NCI-H2107 (cell line): ENCODE data around the gene ZNF865.

Experiments
- DNase-seq: peaks from one replicate; lab custom pipeline; 2025; lab: John Stamatoyannopoulos, UW

The ZNF865 gene

DNA sequence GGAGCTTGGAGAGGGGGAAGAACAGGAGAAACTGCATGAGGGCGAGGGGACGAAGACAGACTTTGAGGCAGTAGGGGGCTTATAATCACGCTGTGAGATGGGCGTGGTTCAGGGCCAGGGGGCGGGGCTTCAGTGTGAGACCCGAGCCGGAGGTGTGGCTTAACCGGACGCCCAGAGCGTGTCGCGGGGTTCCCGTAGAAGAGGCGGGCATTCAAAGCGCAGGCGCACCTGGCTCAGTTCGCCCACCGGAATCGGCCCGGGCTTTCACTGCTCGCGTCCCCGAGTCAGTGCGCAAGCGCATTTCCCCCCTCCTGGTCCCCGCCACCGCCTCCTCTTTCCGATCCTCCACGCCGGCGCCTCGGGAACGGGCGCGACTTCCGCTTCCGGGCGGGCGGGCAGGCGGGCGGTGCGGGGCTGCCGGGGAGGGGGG lies 225 bp upstream of the ZNF865 start:
- DNase-seq: peak; percentile 97

DNA sequence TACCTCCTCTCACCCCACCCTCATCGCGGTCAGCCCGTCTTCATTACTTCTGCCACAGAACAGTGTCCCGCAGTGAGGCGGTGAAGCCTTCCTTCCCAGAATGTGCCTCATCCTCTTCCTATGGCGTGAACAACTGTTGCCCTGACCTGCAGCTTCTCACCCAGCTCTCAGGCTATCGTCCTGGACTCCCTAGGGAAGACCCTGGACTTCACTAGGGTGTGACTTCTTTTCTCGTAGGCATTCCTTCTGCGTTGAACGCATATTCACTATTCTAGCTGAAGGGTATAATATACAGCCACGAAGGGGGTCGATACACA lies 982 bp downstream of the ZNF865 start:
- no peak for DNase-seq

DNA sequence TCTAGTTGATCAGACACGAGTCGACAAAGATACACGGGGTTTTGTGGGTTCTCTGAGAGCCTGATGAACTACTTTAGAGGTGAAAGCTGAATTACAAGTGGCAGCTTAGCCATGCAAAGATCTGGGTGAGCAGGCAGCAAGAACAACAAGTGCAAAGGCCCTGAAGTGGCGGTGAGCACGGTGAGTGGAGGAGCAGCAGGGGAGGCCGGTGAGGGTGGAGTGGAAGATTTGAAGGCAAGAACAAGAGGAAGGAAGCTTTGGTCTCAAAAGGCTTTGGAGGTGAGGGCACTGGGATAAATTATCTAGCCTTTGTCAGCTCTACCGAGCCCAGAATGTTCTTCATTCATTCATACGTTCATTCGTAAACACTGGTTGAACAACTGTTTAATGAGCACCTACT lies 1.4 kb downstream of the ZNF865 start:
- no peak for DNase-seq

DNA sequence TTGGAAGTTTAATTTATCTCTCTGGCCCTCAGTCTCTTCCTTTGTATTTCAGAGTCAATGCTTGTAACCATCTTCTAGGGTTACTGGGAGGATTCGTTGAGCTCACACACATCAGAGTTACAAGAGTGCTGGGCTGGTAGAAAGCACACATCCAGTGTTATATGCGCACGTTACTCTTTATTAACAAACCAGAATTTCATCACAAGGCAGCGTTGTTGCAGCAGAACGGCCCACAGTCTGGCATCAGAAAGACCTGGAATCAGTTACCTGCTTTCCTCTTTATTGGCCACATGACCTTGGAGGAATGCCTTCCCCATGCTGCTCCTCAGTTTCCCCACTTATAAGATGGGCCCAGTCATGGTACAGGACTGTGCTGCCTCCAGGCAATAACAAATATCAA lies 3.9 kb downstream of the ZNF865 start:
- DNase-seq: no peak

DNA sequence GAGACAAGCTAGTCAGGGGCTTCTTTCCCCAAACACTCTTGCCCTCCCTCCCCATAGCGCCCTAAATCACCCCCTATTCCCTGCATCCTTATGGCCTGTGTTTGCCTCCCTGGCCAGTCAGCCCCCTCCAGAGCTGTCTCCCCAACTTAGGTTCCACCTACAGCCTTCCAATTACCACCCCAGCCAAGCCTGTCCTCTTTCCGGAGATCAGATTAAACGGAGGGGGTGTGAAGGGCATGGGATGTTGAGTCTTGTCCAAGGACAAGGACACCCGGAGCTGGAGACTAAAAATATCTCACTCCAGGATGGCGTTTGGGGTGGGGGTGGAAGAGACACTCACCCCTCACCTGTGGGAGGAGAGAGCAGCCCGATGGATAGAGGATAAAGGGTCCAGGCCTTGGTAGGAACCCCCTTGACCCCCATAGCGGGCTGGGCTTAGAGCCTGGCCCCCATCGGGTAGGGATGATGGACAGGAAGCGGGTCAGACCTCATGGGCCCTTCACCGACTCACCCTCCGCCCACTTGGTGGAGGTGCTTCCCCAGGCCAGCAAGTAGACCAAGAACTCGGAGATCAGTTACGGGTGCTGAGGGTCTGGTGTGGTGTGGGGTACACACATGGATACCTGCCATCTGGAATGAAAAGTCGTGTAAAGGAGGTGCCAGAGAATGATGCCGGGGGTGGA lies 6.0 kb downstream of the ZNF865 start:
- DNase-seq: no peak

DNA sequence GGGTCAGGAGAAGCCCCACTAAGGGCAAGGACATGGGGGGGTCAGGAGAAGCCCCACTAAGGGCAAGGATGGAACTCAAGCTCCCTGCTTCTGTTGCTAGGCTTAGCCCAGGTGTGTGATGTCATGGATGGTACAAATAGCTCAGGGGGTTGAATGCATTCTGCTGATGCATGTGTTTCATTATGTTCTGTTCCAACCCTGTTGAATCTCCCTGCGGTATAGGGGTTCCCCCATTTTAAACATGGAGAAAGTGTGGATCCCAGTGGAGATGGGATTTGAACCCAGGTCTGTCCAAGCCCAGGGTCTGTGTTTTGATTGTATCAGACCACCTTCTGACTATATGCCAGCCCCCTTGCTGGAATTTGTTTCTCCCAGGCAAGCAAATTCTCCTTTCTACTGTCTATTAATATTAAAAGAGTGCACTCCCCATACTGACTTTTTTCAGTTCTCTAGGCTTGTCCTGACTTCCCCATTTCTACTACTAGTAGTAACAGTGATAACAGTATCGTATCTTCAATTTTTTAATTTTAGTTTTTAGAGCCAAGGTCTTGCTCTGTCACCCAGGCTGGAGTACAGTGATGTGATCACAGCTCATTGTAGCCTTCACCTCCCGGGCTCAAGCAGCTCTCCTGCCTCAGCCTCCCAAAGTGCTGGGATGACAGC lies 6.7 kb downstream of the ZNF865 start:
- DNase-seq: no peak

DNA sequence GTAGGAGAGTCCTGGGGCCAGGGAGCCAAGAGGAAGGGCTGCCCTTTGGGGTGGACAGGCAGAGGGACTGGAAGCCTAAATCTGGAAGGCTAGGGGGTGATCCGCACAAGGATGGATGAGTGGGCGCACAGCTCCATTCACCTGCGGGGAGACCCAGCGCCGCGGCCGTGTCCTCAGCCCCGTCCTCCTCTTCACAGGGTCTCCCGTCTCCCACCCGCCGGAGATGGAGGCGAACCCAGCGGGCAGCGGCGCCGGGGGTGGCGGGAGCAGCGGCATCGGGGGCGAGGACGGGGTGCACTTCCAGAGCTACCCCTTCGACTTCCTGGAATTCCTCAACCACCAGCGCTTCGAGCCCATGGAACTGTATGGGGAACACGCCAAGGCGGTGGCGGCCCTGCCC lies 7.9 kb downstream of the ZNF865 start:
- DNase-seq: no peak

DNA sequence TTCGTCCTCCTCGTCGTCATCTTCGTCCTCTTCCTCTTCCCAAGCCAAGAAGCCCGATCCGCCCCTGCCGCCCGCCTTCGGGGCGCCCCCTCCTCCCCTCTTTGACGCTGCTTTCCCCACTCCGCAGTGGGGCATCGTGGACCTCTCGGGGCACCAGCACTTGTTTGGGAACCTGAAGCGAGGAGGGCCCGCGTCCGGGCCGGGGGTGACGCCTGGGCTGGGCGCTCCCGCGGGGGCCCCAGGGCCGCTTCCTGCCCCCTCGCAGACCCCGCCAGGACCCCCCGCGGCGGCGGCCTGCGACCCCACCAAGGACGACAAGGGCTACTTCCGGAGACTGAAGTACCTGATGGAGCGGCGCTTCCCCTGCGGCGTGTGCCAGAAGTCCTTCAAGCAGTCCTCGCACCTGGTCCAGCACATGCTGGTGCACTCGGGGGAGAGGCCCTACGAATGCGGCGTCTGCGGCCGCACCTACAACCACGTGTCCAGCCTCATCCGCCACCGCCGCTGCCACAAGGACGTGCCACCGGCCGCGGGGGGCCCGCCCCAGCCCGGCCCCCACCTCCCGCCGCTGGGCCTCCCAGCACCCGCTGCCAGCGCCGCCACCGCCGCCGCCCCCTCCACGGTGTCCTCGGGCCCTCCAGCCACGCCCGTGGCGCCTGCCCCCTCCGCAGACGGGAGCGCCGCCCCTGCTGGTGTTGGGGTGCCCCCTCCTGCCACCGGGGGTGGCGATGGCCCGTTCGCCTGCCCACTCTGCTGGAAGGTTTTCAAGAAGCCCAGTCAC lies 8.7 kb downstream of the ZNF865 start:
- no peak for DNase-seq

DNA sequence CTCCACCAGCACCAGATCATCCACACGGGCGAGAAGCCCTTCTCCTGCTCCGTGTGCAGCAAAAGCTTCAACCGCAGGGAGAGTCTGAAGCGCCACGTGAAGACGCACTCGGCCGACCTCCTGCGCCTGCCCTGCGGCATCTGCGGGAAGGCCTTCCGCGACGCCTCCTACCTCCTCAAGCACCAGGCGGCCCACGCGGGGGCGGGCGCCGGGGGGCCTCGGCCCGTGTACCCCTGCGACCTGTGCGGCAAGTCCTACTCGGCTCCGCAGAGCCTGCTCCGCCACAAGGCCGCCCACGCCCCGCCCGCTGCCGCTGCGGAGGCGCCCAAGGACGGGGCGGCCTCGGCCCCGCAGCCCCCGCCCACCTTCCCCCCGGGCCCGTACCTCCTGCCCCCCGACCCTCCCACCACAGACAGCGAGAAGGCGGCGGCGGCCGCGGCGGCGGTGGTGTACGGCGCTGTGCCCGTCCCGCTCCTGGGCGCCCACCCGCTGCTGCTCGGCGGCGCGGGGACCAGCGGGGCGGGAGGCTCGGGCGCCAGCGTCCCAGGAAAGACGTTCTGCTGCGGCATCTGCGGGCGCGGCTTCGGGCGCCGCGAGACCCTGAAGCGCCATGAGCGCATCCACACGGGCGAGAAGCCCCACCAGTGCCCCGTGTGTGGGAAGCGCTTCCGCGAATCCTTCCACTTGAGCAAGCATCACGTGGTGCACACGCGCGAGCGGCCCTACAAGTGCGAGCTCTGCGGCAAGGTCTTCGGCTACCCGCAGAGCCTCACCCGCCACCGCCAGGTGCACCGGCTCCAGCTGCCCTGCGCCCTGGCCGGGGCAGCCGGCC lies 9.5 kb downstream of the ZNF865 start:
- DNase-seq: no peak

DNA sequence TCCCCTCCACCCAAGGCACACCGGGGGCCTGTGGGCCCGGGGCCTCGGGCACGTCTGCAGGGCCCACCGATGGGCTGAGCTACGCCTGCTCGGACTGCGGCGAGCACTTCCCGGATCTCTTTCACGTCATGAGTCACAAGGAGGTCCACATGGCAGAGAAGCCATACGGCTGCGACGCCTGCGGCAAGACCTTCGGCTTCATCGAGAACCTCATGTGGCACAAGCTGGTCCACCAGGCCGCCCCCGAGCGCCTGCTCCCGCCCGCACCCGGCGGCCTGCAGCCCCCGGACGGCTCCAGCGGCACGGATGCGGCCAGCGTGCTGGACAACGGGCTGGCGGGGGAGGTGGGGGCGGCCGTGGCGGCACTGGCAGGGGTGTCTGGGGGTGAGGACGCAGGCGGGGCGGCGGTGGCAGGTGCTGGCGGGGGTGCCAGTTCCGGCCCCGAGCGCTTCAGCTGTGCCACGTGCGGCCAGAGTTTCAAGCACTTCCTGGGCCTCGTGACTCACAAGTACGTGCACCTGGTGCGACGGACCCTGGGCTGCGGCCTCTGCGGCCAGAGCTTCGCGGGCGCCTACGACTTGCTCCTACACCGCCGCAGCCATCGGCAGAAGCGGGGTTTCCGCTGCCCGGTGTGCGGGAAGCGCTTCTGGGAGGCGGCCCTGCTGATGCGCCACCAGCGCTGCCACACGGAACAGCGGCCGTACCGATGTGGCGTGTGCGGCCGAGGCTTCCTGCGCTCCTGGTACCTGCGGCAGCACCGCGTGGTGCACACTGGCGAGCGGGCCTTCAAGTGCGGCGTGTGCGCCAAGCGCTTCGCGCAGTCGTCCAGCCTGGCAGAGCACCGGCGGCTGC lies 10.3 kb downstream of the ZNF865 start:
- DNase-seq: no peak

DNA sequence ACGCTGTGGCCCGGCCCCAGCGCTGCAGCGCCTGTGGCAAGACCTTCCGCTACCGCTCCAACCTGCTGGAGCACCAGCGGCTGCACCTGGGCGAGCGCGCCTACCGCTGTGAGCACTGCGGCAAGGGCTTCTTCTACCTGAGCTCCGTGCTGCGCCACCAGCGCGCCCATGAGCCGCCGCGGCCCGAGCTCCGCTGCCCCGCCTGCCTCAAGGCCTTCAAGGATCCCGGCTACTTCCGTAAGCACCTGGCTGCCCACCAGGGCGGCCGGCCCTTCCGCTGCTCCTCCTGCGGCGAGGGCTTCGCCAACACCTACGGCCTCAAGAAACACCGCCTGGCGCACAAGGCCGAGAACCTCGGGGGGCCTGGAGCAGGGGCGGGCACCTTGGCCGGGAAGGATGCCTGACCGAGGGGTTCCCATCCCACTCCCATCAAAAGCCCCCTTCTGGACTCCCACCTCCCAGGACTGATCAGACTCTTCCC lies 11.0 kb downstream of the ZNF865 start:
- no peak for DNase-seq

DNA sequence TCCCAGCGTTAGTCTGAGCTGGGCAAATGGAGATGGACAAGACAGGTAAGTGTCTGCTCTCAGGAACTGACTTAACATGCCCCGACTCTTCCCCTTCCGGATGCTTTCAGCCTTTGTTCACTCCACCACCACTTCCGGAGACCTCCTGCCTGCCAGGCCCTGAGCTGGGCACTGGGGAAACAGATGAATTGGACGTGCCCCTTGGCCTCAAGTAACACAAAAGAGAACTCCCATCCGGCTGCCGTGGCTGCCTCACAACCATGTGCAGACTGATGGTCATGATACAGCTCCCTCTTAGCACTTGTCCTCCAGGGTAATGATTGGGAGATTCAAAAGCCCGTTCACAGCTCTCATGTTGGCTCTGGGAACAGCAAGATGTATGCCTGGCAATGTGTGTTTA lies 12.0 kb downstream of the ZNF865 start:
- DNase-seq: no peak

DNA sequence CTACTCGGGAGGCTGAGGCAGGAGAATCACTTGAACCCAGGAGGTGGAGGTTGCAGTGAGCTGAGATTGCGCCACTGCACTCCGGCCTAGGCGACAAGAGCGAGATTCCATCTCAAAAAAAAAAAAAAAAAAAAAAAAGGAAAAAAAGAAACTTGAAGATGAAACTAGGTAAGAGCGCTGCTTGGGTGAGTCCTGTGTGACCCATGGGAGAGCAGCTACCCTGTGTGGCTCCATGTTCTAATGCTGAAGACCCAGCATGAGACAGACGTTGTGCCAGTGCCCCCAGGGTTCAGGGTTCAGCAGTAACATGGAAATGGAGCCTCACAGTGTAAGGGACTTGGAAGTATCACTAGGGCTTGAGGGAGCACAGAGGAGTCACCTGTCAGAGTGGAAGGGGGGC lies 13.0 kb downstream of the ZNF865 start:
- DNase-seq: no peak

DNA sequence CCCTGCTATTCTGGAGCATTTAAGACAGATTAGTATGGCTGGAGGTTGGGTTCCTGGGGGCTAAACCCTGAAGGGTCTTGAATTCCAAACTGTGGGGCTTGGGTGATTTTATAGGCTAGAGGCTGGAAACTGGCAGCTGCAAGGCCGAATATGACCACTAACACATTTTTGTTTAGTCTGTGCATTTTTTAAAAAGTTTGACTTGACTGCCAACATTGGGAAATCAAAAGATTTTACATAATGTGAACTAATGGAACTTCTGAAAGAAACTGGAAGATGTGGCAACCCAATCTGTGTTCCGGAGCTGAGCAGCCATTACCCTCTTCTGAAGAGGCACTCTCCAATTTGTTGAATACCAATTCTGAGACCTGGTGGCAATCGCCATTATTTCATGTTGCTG lies 13.8 kb downstream of the ZNF865 start:
- no peak for DNase-seq

DNA sequence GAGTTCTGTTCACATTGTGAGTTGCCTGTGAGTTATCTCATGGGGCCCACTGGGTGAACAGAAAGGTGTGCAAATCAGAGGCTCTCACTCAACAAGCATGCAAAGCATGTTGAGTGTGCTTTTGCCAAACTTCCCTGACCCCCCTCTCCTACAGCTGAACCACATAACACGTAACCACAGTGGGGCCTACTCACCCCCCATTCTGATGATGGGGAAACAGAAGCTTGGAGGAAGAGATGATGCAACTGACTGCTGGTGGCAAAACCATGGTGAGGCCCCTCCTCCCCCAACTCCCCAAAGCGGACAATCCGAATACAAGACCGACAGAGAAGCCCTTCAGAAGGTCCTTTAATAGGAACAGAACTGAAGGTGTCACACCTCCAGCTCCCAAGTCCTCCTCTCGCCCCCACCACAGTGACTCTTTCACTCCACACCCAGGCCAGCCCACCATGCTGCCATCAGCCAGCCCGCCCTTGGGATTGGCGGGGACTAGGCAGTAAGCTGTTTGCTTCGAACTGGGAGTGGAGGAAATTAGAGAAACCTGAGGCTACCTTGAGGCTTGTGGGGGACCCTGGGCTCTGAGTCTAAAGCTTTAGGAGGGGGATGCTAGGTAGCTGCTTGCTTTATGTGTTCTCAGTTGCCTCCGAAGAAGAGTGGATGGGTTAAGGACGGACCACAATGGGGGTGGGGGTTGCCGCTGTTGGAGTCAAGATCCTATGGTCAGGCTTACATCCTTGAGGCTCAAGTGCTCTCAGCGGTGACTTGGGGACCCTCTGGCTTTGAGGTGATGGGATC lies 15.2 kb downstream of the ZNF865 start:
- no peak for DNase-seq

DNA sequence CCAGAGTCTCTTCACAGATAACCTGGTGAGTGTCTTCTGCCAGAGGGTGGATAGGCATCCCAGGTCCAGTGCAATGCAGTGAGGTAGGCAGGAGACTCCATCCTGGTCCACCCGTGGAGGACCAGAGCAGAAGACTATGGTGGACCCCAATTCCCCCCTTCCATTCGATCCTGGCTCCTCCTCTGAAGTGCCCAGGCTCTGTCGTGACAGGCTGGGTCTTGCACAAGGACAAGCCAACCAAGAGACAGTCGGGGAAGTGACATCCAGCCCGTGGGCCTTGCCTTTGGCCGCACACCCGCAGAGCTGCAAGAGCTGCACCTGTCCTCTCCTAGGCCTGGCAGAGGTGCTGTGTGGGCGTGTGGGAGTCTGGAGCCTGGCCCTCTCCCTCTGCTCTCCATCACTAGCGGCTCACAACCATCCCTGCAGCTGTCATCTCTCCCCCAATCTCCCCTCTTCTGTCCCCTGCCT lies 15.8 kb downstream of the ZNF865 start:
- DNase-seq: no peak

DNA sequence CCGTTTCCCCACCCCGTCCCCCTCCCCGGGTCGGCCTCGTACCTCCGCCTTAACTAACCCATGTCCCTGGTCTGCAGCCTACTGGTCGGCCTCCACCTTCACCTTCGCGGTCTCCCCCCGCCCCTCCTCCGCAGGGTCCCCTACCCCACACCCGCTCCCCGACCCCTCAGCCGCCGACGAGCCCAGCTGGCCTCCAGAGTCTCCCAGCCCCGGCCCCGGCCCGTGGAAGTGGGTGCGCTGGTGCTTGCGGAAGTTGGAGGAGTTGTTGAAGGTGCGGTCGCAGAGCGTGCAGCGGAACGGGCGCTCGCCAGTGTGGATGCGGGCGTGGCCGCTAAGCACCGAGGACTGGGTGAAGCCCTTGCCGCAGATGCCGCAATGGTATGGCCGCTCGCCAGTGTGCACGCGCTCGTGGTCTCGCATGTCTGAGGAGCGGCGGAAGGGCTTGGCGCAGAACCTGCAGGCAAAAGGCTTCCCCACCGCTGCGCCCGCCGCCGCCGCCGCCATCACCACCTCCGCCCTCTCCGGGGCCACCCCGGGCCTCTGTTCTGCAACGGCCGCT lies 16.3 kb downstream of the ZNF865 start:
- no peak for DNase-seq

DNA sequence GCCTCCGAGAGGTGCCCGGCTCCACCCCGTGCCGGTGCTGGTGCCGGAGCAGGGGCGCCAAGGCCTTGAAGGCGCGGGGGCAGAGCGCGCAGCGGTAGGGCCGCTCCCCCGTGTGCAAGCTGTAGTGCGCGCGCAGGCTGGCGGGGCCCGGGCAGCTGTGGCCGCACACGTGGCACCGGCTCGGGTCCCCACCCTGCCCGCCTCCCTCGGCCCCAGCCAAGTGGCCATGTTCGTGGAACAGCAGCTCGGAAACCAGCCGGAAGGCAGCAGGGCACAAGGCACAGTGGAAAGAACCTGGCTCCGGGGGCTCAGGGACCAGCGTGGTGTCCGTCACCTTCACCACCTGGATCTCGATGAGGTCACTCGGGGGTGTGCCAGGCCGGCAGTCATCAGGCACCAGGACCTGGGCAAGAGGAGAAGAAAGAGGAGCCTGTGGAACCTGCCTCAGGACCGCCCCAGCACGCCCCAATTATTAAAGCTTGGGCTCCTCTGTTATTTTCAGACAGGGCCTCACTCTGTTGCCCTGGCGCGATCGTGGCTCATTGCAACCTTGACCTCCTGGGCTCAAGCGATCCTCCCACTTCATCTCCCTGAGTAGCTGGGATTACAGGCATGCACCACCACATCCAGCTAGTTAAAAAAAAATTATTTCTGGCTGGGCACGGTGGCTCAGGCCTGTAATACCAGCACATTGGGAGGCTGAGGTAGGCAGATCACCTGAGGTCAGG lies 17.0 kb downstream of the ZNF865 start:
- no peak for DNase-seq

DNA sequence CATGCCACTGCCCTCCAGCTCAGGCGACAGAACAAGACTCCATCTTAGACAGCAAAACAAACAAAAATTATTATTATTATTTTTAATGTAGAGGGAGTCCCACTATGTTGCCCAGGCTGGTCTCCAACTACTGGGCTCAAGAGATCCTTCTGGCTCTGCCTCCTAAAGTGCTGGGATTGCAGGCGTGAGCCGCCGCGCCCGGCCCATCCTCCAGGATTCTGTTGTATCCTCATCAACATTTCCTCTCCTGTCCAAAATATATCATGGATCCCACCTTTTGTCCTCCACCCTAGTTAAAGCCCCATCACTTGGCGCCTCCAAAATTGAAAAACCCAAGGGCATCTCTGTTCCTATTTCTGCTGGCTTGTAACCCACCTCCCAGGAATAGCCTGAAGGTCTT lies 17.7 kb downstream of the ZNF865 start:
- no peak for DNase-seq
